OCI-LY7 (cell line): ENCODE measurements around the gene RPP25L. TPM values are rescaled to one million over a fixed set of nuclear protein-coding genes. Genes with fewer than 3 reads are reported as not detected.

Experiments
- BruUV-seq: library from RNA; stranded (reverse); fragments of 400-500 nt; replicated peaks from 2 replicates; lab custom pipeline; 2021; lab: Mats Ljungman, UMichigan
- CTCF ChIA-PET: fragments of 300-600 bp; sonication (Branson Sonifier 250); formaldehyde crosslinking; loops from one replicate; lab custom pipeline; 2022; ENCODE audit warnings: antibody characterized with exemption; ENCODE audit not compliant: unreplicated experiment; lab: Charles Lee
- POLR2A ChIA-PET: fragments of 300-600 bp; sonication (Branson Sonifier 250); formaldehyde crosslinking; loops from one replicate; lab custom pipeline; 2022; ENCODE audit warnings: antibody characterized with exemption; lab: Charles Lee
- DNase-seq: peaks from one replicate; pipeline ENCODE4 v3.0.0-alpha.2; 2015; ENCODE audit warnings: low spot score
- H2AFZ ChIP-seq: fragments of 200-600 bp; sonication (generic), shearing (Covaris generic); 2 replicates; pipeline ENCODE4 v1.6.1; 2014; ENCODE audit warnings: mild to moderate bottlenecking, antibody characterized with exemption, low read length, moderate library complexity
- H3K27ac ChIP-seq: fragments of 200-600 bp; sonication (generic); 2 replicates; pipeline ENCODE4 v1.5.1; 2014; ENCODE audit warnings: mixed run types, low read depth, mild to moderate bottlenecking, moderate library complexity, low read length, inconsistent platforms; ENCODE audit not compliant: poor library complexity, severe bottlenecking
- H3K36me3 ChIP-seq: fragments of 200-600 bp; sonication (generic); 2 replicates; pipeline ENCODE4 v1.6.1; 2014; ENCODE audit warnings: mild to moderate bottlenecking, antibody characterized with exemption, low read length, moderate library complexity, mixed read lengths; ENCODE audit not compliant: insufficient read depth
- H3K4me1 ChIP-seq: fragments of 200-600 bp; sonication (generic); 2 replicates; pipeline ENCODE4 v1.5.1; 2014; ENCODE audit warnings: mild to moderate bottlenecking, low read length; ENCODE audit not compliant: insufficient read depth, poor library complexity, severe bottlenecking
- H3K4me2 ChIP-seq: fragments of 200-600 bp; sonication (generic); 2 replicates; pipeline ENCODE4 v1.6.1; 2014; ENCODE audit warnings: mild to moderate bottlenecking, low read length
- H3K4me3 ChIP-seq: fragments of 200-600 bp; sonication (generic); 2 replicates; pipeline ENCODE4 v1.5.1; 2014; ENCODE audit warnings: mild to moderate bottlenecking, low read depth, low read length; ENCODE audit not compliant: poor library complexity, severe bottlenecking
- H3K79me2 ChIP-seq: fragments of 200-600 bp; sonication (generic); 2 replicates; pipeline ENCODE4 v1.6.1; 2016; ENCODE audit warnings: low read depth, mild to moderate bottlenecking, low read length, moderate library complexity, mixed read lengths; ENCODE audit not compliant: insufficient read depth
- H3K9me2 ChIP-seq: fragments of 200-600 bp; sonication (generic); 2 replicates; pipeline ENCODE4 v1.6.1; 2016; ENCODE audit warnings: mild to moderate bottlenecking, low read length, mixed read lengths; ENCODE audit not compliant: insufficient read depth
- H3K9me3 ChIP-seq: fragments of 200-600 bp; sonication (generic); 2 replicates; pipeline ENCODE4 v1.6.1; 2014; ENCODE audit warnings: mild to moderate bottlenecking, mixed run types, low read length, mixed read lengths
- H4K20me1 ChIP-seq: fragments of 200-600 bp; sonication (generic); 2 replicates; pipeline ENCODE4 v1.6.1; 2014; ENCODE audit warnings: mild to moderate bottlenecking, antibody characterized with exemption, low read length, moderate library complexity, mixed read lengths; ENCODE audit not compliant: insufficient read depth
- EZH2phosphoT487 ChIP-seq: fragments of 200-600 bp; sonication (generic); IDR thresholded peaks from 2 replicates; pipeline ENCODE4 v1.6.1; 2018; ENCODE audit warnings: low read depth, borderline replicate concordance, mild to moderate bottlenecking, mixed run types, antibody characterized with exemption, low read length, moderate library complexity, mixed read lengths
- intact Hi-C: fragments of 100-400 bp; cut with micrococcal nuclease; formaldehyde crosslinking; loops from one replicate; pipeline ENCODE4 v1.10.0; 2022; ENCODE audit not compliant: unreplicated experiment
- total RNA-seq, 2 experiments: library from RNA; depleted of rRNA in 1 of 2; stranded (reverse); fragments of >200 nt in 1 of 2; shearing (Covaris generic) in 1 of 2; gene quantifications; 2 replicates each; pipeline ENCODE4 v1.2.3, GENCODE V29; 2014 to 2022
- TF ChIP-seq, protein P1 (sequence below): fragments of 200-600 bp; sonication (generic); conservative IDR thresholded peaks from 2 replicates; pipeline ENCODE4 v1.5.1; 2014; ENCODE audit warnings: mild to moderate bottlenecking, antibody characterized with exemption, low read length, moderate library complexity, mixed read lengths

Gene RPP25L
- total RNA-seq, 2 experiments from 2014 or later: 33.7 to 40.3 TPM

GRCh38 chr9:34606190-34606589 is 5.7 kb downstream of the RPP25L start:
- TF ChIP-seq, protein P1, sequence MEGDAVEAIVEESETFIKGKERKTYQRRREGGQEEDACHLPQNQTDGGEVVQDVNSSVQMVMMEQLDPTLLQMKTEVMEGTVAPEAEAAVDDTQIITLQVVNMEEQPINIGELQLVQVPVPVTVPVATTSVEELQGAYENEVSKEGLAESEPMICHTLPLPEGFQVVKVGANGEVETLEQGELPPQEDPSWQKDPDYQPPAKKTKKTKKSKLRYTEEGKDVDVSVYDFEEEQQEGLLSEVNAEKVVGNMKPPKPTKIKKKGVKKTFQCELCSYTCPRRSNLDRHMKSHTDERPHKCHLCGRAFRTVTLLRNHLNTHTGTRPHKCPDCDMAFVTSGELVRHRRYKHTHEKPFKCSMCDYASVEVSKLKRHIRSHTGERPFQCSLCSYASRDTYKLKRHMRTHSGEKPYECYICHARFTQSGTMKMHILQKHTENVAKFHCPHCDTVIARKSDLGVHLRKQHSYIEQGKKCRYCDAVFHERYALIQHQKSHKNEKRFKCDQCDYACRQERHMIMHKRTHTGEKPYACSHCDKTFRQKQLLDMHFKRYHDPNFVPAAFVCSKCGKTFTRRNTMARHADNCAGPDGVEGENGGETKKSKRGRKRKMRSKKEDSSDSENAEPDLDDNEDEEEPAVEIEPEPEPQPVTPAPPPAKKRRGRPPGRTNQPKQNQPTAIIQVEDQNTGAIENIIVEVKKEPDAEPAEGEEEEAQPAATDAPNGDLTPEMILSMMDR: no peak
- TF ChIP-seq EZH2phosphoT487: no peak
- no TSS peak for BruUV-seq
- H3K4me1 ChIP-seq: peaks cover 9% of the 10 kb centered on the region
- H3K9me3 ChIP-seq: no peaks in the 10 kb centered on the region
- no peak overlapping the region for H3K27ac ChIP-seq
- no peak overlapping the region for H3K4me3 ChIP-seq
- ChIA-PET POLR2A (interaction anchor here (0.5 to 1.5 kb wide), 2 partner anchors 31 to 435 kb away, joined by 3 to 4 read pairs; partner anchors contain the start of gene SIGMAR1), CTCF (interaction anchor here (0.8 kb wide), 1 partner anchor 41 kb away, joined by 3 read pairs; no protein-coding TSS in a partner anchor)
- H4K20me1 ChIP-seq: no peaks in the 10 kb centered on the region
- no peak overlapping the region for H3K4me2 ChIP-seq
- H2AFZ ChIP-seq: no peak overlapping the region
- intact Hi-C loops: no loop called here
- H3K79me2 ChIP-seq: peaks cover 7% of the 10 kb centered on the region; the same call in 1 of the 2 replicates
- peaks cover 10% of the 10 kb centered on the region; the same call in 1 of the 2 replicates for H3K36me3 ChIP-seq
- DNase-seq: no peak
- H3K9me2 ChIP-seq: no peaks in the 10 kb centered on the region

DNA sequence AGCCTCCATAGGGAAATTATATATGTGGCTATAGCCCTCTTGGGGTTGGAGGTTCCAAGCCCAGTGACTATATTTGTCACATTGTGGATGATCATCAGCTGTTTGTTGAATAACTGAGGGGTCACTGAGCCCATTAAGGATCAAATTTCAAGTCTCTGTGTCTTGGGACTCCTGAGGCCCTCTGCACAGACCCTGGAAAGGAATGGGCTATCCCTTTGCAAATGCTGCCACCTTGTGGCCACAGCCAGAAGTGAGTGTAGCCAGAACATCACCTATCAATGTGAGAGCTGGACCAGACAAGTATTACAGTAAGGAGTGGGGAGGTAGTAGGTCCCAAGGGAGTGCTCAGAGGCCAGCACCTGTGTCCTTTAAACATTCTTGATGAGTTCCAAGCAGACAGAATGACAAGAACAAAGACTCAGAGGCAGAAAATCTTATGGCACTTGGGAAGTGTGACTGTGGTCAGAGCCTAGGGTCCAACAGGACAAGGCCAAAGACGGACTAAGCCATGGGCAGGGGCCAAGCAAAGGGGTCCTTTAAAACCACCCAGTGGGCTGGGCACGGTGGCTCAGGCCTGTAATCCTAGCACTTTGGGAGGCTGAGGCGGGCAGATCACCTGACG is 8.2 kb downstream of the RPP25L start:
- Histone ChIP-seq H3K79me2 (no peaks in the 10 kb centered on the region), H3K4me3 (no peak overlapping the region), H2AFZ (no peak overlapping the region), H3K9me2 (no peaks in the 10 kb centered on the region), H3K4me2 (no peak overlapping the region), H3K27ac (no peak overlapping the region), H3K9me3 (no peaks in the 10 kb centered on the region), H4K20me1 (no peaks in the 10 kb centered on the region), H3K4me1 (no peaks in the 10 kb centered on the region), H3K36me3 (no peaks in the 10 kb centered on the region)
- no peak for TF ChIP-seq EZH2phosphoT487
- TF ChIP-seq, protein P1: peak; percentile 96
- CTCF ChIA-PET: no interaction called here
- intact Hi-C loops: loop anchor here (1.0 to 5.0 kb wide), 3 partner anchors 56 to 201 kb away; no protein-coding TSS in a partner anchor
- POLR2A ChIA-PET: interaction anchor here (0.5 to 0.6 kb wide), 3 partner anchors 35 to 188 kb away, joined by 3 read pairs; no protein-coding TSS in a partner anchor
- BruUV-seq: no TSS peak
- DNase-seq: peak; percentile 78
